ENCODE results near the gene PTK6. TPM values are rescaled to one million over a fixed set of nuclear protein-coding genes. Genes with fewer than 3 reads are reported as not detected.
A peak's percentile ranks its signal among the peaks of the same experiment; 100 is the strongest.

The PTK6 gene
- total RNA-seq, 2 donors from 2014 or later, result 0.97 to 1.2 TPM

- Mint-ChIP-seq H3K4me3 (no peak overlapping the region), H3K27me3 (ENCODE audit: low read depth) (peaks cover 5% of the 10 kb centered on the region), H3K4me1 (ENCODE audit: low read depth) (peaks cover 15% of the 10 kb centered on the region), H3K27ac (no peak overlapping the region), H3K9me3 (no peaks in the 10 kb centered on the region), H3K36me3 (ENCODE audit: insufficient read depth in 2 of 2) (no peaks in the 10 kb centered on the region)
- ATAC-seq (replicated peaks in 1 of 2) (no peak), DNase-seq (peak in 1 of 2 donors; percentile 2)
These were observed 5.3 kb downstream of the PTK6 start for GRCh38 chr20:63531686-63532448.

DNA sequence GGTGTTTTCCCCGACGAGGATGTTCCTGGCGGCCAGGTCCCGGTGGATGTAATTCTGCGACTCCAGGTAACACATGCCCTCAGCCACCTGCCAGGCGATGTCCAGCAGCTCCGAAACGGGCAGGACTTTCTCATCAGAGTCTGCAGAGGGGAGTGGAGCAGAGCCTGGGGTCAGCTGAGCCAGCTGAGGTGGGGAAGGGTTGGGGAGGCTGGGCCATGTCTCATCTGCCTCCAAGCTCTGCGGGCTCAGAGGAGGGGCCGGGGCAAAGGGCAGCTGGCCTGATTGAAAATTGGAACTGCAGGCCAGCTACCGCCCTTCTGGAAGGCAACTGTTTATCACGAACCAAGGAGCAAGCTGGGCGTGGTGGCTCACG lies 6.4 kb downstream of the PTK6 start:
- H3K27me3 Mint-ChIP-seq (ENCODE audit: low read depth), result peaks cover 6% of the 10 kb centered on the region
- DNase-seq (no peak), ATAC-seq (replicated peaks in 1 of 2) (no peak)
- H3K27ac Mint-ChIP-seq, result no peak overlapping the region
- no peaks in the 10 kb centered on the region for H3K36me3 Mint-ChIP-seq (ENCODE audit: insufficient read depth in 2 of 2)
- no peak overlapping the region for H3K4me3 Mint-ChIP-seq
- H3K4me1 Mint-ChIP-seq (ENCODE audit: low read depth), result peaks cover 15% of the 10 kb centered on the region
- H3K9me3 Mint-ChIP-seq, result no peaks in the 10 kb centered on the region

GRCh38 chr20:63529861-63530787 lies 7.1 kb downstream of the PTK6 start:
- DNase-seq, result no peak

DNA sequence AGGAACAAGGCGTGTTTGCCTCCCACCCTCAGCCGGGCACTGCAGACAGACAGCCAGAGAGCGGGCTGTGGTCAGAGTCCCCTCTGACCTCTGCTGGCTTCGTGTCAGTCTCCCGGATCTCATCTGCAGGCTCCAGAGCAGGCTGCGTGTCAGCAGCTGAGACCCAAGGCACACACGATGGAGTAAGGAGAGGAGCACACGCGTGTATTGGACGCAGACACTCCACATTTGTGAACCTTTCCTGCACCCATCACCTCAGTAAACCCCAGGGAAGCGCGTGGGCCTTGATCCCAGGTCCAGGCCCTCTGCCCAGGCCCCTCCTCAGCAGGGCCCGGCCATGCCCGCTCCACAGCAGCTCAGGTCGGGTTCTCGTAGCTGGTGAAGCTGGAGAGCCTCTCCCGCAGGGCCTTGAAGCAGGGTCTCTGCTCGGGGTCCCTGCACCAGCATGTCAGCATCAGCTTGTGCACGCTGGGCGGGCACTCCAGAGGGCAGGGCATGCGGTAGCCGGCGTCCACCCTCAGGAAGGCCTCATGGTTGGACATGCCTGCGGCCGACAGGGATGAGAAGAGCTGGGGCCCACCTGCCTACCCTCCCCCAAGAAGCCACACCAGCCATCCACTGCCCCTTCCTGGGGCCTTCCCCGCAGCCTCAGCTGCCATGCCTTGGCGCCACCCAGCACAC lies 7.9 kb downstream of the PTK6 start:
- no peak for ATAC-seq (replicated peaks in 1 of 2)
- Mint-ChIP-seq H3K9me3 (no peaks in the 10 kb centered on the region), H3K36me3 (ENCODE audit: insufficient read depth in 2 of 2) (peaks cover 0 to 1% of the 10 kb centered on the region in 2 donors), H3K4me1 (ENCODE audit: low read depth) (peaks cover 20% of the 10 kb centered on the region), H3K27me3 (ENCODE audit: low read depth) (peaks cover 6% of the 10 kb centered on the region), H3K27ac (no peak overlapping the region), H3K4me3 (no peak overlapping the region)
- DNase-seq, result no peak

More at GRCh38 chr20:63529861-63530787, 7.1 kb downstream of the PTK6 start:
- Mint-ChIP-seq H3K9me3 (no peaks in the 10 kb centered on the region), H3K4me3 (no peak overlapping the region), H3K4me1 (ENCODE audit: low read depth) (peaks cover 15% of the 10 kb centered on the region), H3K36me3 (ENCODE audit: insufficient read depth in 2 of 2) (no peaks in the 10 kb centered on the region), H3K27ac (no peak overlapping the region), H3K27me3 (ENCODE audit: low read depth) (peaks cover 6% of the 10 kb centered on the region)
- ATAC-seq (replicated peaks in 1 of 2), result no peak

DNA sequence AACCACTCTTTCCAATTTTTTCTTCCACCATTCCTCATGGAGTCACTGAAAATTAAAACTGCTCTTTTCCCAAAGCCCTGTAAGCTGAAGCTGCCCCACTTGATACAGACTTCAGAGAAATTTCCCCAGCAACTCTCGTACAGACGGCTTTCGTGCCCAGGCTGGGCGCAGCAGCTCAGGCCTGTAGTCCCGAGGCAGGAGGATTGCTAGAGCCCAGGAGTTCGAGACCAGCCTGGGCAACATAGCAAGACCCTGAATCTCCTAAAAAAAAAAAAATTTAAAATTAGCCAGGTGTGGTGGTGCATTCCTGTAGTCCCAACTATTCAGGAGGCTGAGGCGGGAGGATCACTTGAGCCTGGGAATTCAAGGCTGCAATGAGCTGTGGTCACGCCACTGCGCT lies 10.0 kb downstream of the PTK6 start:
- Mint-ChIP-seq H3K4me3 (no peak overlapping the region), H3K4me1 (ENCODE audit: low read depth) (peaks cover 30% of the 10 kb centered on the region), H3K36me3 (ENCODE audit: insufficient read depth in 2 of 2) (peaks cover 8 to 17% of the 10 kb centered on the region in 2 donors), H3K27me3 (ENCODE audit: low read depth) (peaks cover 6% of the 10 kb centered on the region), H3K27ac (no peak overlapping the region), H3K9me3 (peaks cover 3 to 5% of the 10 kb centered on the region in 2 donors)
- no peak for ATAC-seq (replicated peaks in 1 of 2)
- DNase-seq, result no peak

- Mint-ChIP-seq H3K4me3 (no peak overlapping the region), H3K9me3 (peaks cover 3 to 5% of the 10 kb centered on the region in 2 donors), H3K27ac (peak overlapping the region; percentile 31), H3K4me1 (ENCODE audit: low read depth) (peaks cover 32% of the 10 kb centered on the region), H3K27me3 (ENCODE audit: low read depth) (peaks cover 6% of the 10 kb centered on the region), H3K36me3 (ENCODE audit: insufficient read depth in 2 of 2) (peaks cover 8 to 17% of the 10 kb centered on the region in 2 donors)
- ATAC-seq (replicated peaks in 1 of 2) (no peak), DNase-seq (no peak)
These were observed 11.2 kb downstream of the PTK6 start for GRCh38 chr20:63525971-63526370.

- DNase-seq (no peak), ATAC-seq (replicated peaks in 1 of 2) (no peak)
- Mint-ChIP-seq H3K4me1 (ENCODE audit: low read depth) (peaks cover 32% of the 10 kb centered on the region), H3K36me3 (ENCODE audit: insufficient read depth in 2 of 2) (peaks cover 8 to 17% of the 10 kb centered on the region in 2 donors), H3K27ac (no peak overlapping the region), H3K4me3 (no peak overlapping the region), H3K9me3 (peaks cover 3 to 5% of the 10 kb centered on the region in 2 donors), H3K27me3 (ENCODE audit: low read depth) (peaks cover 6% of the 10 kb centered on the region)
These were observed 12.0 kb downstream of the PTK6 start for GRCh38 chr20:63525185-63525584.

GRCh38 chr20:63522981-63523611 lies 14.1 kb downstream of the PTK6 start:
- DNase-seq (no peak), ATAC-seq (replicated peaks in 1 of 2) (no peak)
- peaks cover 8 to 17% of the 10 kb centered on the region in 2 donors for H3K36me3 Mint-ChIP-seq (ENCODE audit: insufficient read depth in 2 of 2)
- peaks cover 6% of the 10 kb centered on the region for H3K27me3 Mint-ChIP-seq (ENCODE audit: low read depth)
- H3K9me3 Mint-ChIP-seq, result peaks cover 3 to 5% of the 10 kb centered on the region in 2 donors
- H3K27ac Mint-ChIP-seq, result no peak overlapping the region
- H3K4me1 Mint-ChIP-seq (ENCODE audit: low read depth), result peaks cover 25% of the 10 kb centered on the region
- H3K4me3 Mint-ChIP-seq, result no peak overlapping the region

DNA sequence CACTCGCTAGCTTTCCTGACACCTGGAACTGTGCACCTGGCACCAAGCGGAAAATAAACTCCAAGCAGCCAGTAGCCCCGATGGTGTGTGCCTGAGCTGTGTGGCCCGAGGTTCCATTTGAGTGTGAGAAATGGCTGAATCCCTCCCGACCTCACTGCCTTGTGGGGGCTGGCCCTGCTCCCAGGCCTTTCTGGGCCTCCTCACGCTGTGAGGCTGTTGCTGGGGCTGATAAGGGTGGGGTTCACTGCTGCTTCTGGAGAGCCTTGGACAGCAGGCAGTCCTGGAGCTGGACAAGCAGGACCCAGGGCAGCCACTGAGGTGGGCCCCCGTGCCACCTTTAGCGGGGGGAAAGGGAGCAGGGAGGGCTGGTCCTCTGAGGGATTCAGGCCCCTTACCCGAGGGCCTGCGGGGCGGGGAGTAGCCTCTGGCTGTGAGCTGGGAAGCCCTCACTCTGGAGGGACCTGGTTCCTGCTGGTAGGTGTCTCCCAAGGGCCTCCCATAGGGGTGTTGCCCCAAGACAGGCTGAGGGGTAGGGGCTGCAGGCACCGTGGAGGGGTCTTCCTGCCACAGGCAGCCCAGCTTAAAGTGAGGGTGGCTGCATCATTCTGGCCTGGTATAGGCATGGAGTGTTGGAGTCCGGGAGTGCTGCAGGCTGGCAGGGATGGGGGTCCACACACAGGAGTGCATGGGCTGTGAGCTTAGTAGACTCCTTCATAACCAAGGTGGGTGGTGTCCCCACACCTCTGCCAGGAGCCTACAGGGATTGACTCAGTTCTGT lies 14.9 kb downstream of the PTK6 start:
- ATAC-seq (replicated peaks in 1 of 2), result no peak
- Mint-ChIP-seq H3K4me3 (peak overlapping the region; percentile 31 to 89), H3K4me1 (ENCODE audit: low read depth) (peaks cover 21% of the 10 kb centered on the region), H3K27ac (no peak overlapping the region), H3K9me3 (peaks cover 3 to 5% of the 10 kb centered on the region in 2 donors), H3K36me3 (ENCODE audit: insufficient read depth in 2 of 2) (peaks cover 8 to 17% of the 10 kb centered on the region in 2 donors), H3K27me3 (ENCODE audit: low read depth) (peaks cover 5% of the 10 kb centered on the region)
- no peak for DNase-seq

- Mint-ChIP-seq H3K9me3 (peaks cover 3 to 5% of the 10 kb centered on the region in 2 donors), H3K27me3 (ENCODE audit: low read depth) (no peaks in the 10 kb centered on the region), H3K27ac (no peak overlapping the region), H3K4me1 (ENCODE audit: low read depth) (peaks cover 17% of the 10 kb centered on the region), H3K36me3 (ENCODE audit: insufficient read depth in 2 of 2) (peaks cover 8 to 17% of the 10 kb centered on the region in 2 donors), H3K4me3 (peak overlapping the region; percentile 85 to 89)
- ATAC-seq (replicated peaks in 1 of 2), result no peak
- peak in 1 of 2 donors; percentile 2 for DNase-seq
These were observed 15.6 kb downstream of the PTK6 start for GRCh38 chr20:63521602-63522001.

DNA sequence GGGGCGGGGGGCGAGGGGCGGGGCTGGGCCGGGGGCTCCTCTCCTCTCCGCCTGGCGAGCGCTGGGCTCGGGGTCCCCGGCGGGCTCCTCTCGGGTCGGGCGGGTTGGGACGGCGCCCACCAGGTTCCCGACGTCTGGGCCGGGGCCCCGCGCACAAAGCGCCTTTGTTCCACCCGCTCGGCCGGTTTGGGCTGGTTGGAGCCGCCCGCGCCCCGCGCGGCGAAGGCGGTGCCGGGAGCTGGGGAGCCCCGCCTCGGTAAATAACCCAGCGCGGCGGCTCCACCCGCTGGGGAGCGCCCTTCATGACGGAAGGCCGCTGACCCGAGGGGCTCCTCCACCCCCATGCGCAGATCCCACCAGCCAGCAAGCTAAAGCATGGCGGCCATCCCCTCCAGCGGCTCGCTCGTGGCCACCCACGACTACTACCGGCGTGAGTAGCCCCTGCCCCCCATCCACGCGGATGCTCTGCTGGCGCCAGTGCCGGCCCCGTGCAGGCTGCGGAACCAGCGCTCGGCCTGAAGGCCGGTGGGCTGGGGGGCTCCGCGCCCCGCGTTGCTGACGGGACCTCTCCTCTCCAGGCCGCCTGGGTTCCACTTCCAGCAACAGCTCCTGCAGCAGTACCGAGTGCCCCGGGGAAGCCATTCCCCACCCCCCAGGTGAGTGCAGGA lies 16.1 kb downstream of the PTK6 start:
- peaks cover 17% of the 10 kb centered on the region for H3K4me1 Mint-ChIP-seq (ENCODE audit: low read depth)
- H3K9me3 Mint-ChIP-seq, result peaks cover 3 to 5% of the 10 kb centered on the region in 2 donors
- H3K27ac Mint-ChIP-seq, result no peak overlapping the region
- H3K36me3 Mint-ChIP-seq (ENCODE audit: insufficient read depth in 2 of 2), result peaks cover 8 to 17% of the 10 kb centered on the region in 2 donors
- no peaks in the 10 kb centered on the region for H3K27me3 Mint-ChIP-seq (ENCODE audit: low read depth)
- DNase-seq (peak; percentile 67 to 79), ATAC-seq (replicated peaks in 1 of 2) (peak; percentile 58 to 59)
- peak overlapping the region; percentile 85 to 89 for H3K4me3 Mint-ChIP-seq
